ENCODE measurements around the gene ADORA3. TPM values are rescaled to one million over a fixed set of nuclear protein-coding genes. Genes with fewer than 3 reads are reported as not detected.

ADORA3 gene
- not detected in 2 replicates for total RNA-seq

GRCh38 chr1:111503585-111504060, at the start of gene ADORA3, which contains the start of gene TMIGD3:
ADORA3 (minus strand) TSS chr1:111503633; CDS start chr1:111503354, 279 bp downstream.
TMIGD3 (minus strand) TSS chr1:111503633; CDS start chr1:111503354, 279 bp downstream.

Other genes with a start within 250 kb of the ADORA3 start
- gene CHIA, start 212.8 kb downstream of the ADORA3 start, total RNA-seq = not detected in 2 replicates
- gene OVGP1, start 75.9 kb downstream of the ADORA3 start, total RNA-seq = 0.68 and 1.00 TPM in 2 replicates
- gene WDR77, start 54.4 kb downstream of the ADORA3 start, total RNA-seq = 34.9 and 48.3 TPM in 2 replicates
- 198 and 281 TPM in 2 replicates for gene ATP5PB, start 54.2 kb downstream of the ADORA3 start, total RNA-seq
- under 0.01 and 0.43 TPM in 2 replicates for gene C1orf162, start 29.6 kb downstream of the ADORA3 start, total RNA-seq
- not detected in 2 replicates for gene TMIGD3, start within 50 bp of the ADORA3 start, total RNA-seq
- gene RAP1A, start 116.2 kb upstream of the ADORA3 start, total RNA-seq = 15.7 and 34.7 TPM in 2 replicates
- gene INKA2, start 235.8 kb upstream of the ADORA3 start, total RNA-seq = 4.2 and 6.2 TPM in 2 replicates